ENCODE measurements around the gene RUNX2. TPM values are rescaled to one million over a fixed set of nuclear protein-coding genes. Genes with fewer than 3 reads are reported as not detected.

The RUNX2 gene
- total RNA-seq, 4 donors from 2014 or later: 0.65 to 2.4 (median 1.3) TPM

DNA sequence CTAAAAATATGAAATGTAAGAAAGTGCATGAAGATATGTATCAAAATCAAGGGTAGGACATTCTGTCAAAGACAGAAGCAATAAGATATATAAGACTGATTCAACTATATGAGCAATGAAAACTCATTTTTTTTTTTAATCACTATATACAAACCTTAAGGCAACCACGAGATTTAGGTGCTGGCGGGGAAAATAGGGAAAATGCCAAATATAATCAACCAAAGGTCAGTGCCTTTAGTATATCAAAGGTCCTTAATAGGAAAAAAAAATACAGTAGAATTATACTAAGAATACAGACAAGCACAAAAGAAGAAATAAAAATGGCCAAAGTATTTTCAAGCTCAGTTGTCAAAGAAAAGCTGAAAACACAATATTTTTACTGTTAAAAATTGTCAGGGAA lies 25.5 kb downstream of the RUNX2 start:
- DNase-seq (ENCODE audit: low spot score) (no peak), ATAC-seq (ENCODE audit: low FRiP score) (no peak)
- TF ChIP-seq CTCF (IDR thresholded peaks at IDR 0.05): no peak

GRCh38 chr6:45364466-45364865 lies 36.3 kb downstream of the RUNX2 start:
- no peak for TF ChIP-seq CTCF (IDR thresholded peaks at IDR 0.05)
- ATAC-seq (ENCODE audit: low FRiP score): no peak
- DNase-seq (ENCODE audit: low spot score): no peak

DNA sequence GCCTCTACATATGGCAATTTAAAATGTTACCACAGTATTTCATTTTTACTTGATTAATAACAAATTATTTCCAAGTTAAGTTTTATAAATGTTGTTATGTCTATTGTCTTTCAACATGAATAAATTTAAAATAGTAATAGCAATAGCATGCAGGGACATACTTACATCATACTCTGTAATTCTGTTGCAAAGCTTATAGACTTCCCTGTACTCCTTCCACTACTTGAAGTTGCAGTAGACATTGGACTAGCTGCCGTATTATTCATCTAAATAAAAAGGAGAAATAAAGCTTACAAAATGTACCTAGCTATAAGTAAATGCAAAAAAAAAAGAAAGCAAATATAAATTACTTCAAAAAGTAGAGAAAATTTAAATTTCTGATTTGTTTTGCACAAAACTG lies 36.9 kb downstream of the RUNX2 start:
- ATAC-seq (ENCODE audit: low FRiP score) (no peak), DNase-seq (ENCODE audit: low spot score) (no peak)
- TF ChIP-seq CTCF (IDR thresholded peaks at IDR 0.05): no peak

DNA sequence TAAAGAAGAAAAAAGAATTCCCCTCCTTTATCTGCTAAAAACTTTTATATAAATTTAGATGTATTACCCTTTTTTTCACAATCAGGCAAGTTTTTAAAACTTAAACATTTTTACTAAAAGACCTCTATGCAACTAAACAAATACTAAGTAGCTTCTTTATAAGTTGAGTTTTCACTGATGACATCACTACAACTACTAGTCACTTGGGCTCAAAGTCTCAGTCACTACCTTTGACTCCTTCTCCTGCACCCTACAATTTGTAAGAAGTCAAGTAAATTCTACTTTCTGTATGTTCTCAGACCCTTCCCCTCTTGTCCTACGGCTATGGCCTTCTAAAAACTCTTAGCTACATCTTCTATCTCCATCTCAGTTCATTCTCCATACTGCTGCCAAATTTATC lies 38.4 kb downstream of the RUNX2 start:
- ATAC-seq (ENCODE audit: low FRiP score) (no peak), DNase-seq (ENCODE audit: low spot score) (no peak)
- no peak for TF ChIP-seq CTCF (IDR thresholded peaks at IDR 0.05)

DNA sequence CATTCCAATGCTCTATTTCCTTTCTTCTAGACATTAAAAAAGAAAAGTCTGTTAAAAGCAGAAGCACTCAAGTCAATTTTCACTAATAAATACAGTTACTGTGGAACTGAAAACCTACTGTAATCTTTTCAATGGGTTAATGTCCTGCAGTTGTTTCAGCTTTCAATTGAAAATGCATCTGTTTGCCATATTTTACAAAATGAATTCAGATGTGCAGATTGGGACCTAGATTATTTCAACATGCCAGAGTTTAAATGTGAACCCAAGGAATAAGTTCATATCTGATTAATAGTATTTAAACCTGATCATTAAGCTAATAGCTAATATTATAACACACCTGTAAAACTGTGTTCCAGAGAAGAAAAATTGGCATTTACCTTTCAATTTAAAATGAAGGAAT lies 39.9 kb downstream of the RUNX2 start:
- ATAC-seq (ENCODE audit: low FRiP score) (no peak), DNase-seq (ENCODE audit: low spot score) (no peak)
- no peak for TF ChIP-seq CTCF (IDR thresholded peaks at IDR 0.05)

DNA sequence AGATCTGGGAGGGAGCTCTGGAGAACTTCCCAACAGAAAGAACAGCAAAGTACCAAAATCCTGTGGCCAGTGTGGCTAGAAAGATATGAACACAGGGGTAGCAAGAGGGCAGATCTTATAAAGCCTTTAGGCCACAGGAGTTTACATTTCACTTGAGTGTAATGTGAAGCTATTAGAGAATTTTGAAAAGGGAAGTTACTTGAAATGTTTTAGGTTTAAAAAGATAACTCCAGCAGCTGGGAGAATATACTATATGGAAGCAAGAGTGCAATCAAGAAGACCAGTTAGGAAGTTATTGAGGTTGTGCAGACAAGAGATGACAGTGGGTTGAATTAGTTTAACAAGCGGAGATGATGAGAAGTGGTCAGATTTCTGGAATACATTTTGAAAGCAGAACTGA lies 41.7 kb downstream of the RUNX2 start:
- DNase-seq (ENCODE audit: low spot score) (no peak), ATAC-seq (ENCODE audit: low FRiP score) (no peak)
- no peak for TF ChIP-seq CTCF (IDR thresholded peaks at IDR 0.05)

DNA sequence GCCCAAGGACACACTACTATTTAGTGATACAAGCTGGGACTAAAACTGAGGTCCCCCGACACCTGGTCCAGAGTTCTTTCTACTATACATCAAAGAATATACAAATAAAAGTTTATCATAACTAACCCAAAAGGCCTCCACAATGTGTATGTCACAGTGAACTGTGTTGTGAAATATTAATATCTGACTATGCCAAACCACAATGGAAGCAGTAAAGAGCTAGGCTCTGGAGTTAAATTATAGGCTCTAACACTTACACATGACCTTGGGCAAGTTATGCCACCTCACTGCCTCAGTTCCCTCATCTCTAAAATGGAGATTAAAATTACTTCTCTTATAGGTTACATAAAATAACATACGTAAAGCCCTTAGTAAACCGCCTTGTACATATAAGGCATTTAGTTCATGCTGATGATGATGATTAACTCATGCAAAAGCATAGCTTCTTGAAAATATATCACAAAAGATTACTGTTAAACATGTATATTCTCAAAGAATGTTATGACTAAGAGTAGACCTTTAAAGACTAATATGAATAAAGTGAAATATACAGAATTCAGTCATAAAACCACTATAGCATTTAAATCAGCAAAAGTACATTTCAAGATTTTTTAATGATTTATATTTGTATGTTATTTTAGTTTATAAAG lies 43.9 kb downstream of the RUNX2 start:
- DNase-seq (ENCODE audit: low spot score) (no peak), ATAC-seq (ENCODE audit: low FRiP score) (no peak)
- TF ChIP-seq CTCF (IDR thresholded peaks at IDR 0.05): no peak

Data from omental fat pad (tissue), 4 donors.